Endometrial microvascular endothelial cells (primary cell): ENCODE measurements around the gene PPA2. TPM values are rescaled to one million over a fixed set of nuclear protein-coding genes. Genes with fewer than 3 reads are reported as not detected.
"Not testable (repeated sequence)": the region's sequence is repeated elsewhere in the genome, so short reads cannot be mapped to it uniquely, and the experiment has no call there.

Source experiments
- in situ Hi-C: cut with HindIII; loops from 2 replicates; pipeline ENCODE4 v1.10.0; 2017; ENCODE audit warnings: low sequenced_read_pairs, low pct_unique_long_range_greater_than_20kb; ENCODE audit errors: inconsistent ontology term
- total RNA-seq: library from RNA; depleted of rRNA; stranded (reverse); fragments of >200 nt; gene quantifications from one replicate; pipeline ENCODE4 v1.2.3, GENCODE V29; 2015; ENCODE audit errors: inconsistent ontology term

The PPA2 gene
- total RNA-seq, 1 donor from 2014 or later = 53.7 TPM

- in situ Hi-C loops = no loop called here
These were observed 12.1 kb downstream of the PPA2 start for GRCh38 chr4:105461621-105462382.

GRCh38 chr4:105461221-105461620 is 12.6 kb downstream of the PPA2 start:
- in situ Hi-C loops = no loop called here

- in situ Hi-C loops = no loop called here
These were observed 13.6 kb downstream of the PPA2 start for GRCh38 chr4:105460306-105460705.

GRCh38 chr4:105458541-105458940 is 15.3 kb downstream of the PPA2 start:
- in situ Hi-C loops = not testable (repeated sequence)

GRCh38 chr4:105458001-105458400 is 15.9 kb downstream of the PPA2 start:
- in situ Hi-C loops = no loop called here

- in situ Hi-C loops = no loop called here
These were observed 17.9 kb downstream of the PPA2 start for GRCh38 chr4:105455998-105456397.

- in situ Hi-C loops = no loop called here
These were observed 18.7 kb downstream of the PPA2 start for GRCh38 chr4:105455182-105455581.

GRCh38 chr4:105453550-105454205 is 20.2 kb downstream of the PPA2 start:
- in situ Hi-C loops = no loop called here

GRCh38 chr4:105451346-105451745 is 22.5 kb downstream of the PPA2 start:
- in situ Hi-C loops = no loop called here

GRCh38 chr4:105440890-105441289 is 33.0 kb downstream of the PPA2 start:
- in situ Hi-C loops = no loop called here

- in situ Hi-C loops = no loop called here
These were observed 36.2 kb downstream of the PPA2 start for GRCh38 chr4:105437637-105438036.

GRCh38 chr4:105436414-105436813 is 37.4 kb downstream of the PPA2 start:
- in situ Hi-C loops = no loop called here

- in situ Hi-C loops = no loop called here
These were observed 38.9 kb downstream of the PPA2 start for GRCh38 chr4:105434940-105435339.

GRCh38 chr4:105433421-105433820 is 40.4 kb downstream of the PPA2 start:
- in situ Hi-C loops = no loop called here

- in situ Hi-C loops = no loop called here
These were observed 41.4 kb downstream of the PPA2 start for GRCh38 chr4:105432438-105432837.

GRCh38 chr4:105430811-105431210 is 43.1 kb downstream of the PPA2 start:
- in situ Hi-C loops = no loop called here

- in situ Hi-C loops = no loop called here
These were observed 47.5 kb downstream of the PPA2 start for GRCh38 chr4:105426187-105426897.

GRCh38 chr4:105422207-105422920 is 51.5 kb downstream of the PPA2 start:
- in situ Hi-C loops = no loop called here

GRCh38 chr4:105417624-105418023 is 56.2 kb downstream of the PPA2 start:
- in situ Hi-C loops = no loop called here
